Panc1 (cell line): Measurements from ENCODE around the gene CHST9.

Source experiments
- SIN3A ChIP-seq: IDR thresholded peaks from 2 replicates; pipeline ENCODE4 v1.6.1; 2012; ENCODE audit warnings: low read depth, mild to moderate bottlenecking, low read length, moderate library complexity, borderline replicate concordance; ENCODE audit not compliant: insufficient read depth
- TF ChIP-seq, protein P1 (sequence below), 2 experiments: IDR thresholded peaks; 2 replicates each; pipeline ENCODE4 v1.6.1; 2011 to 2012; ENCODE audit warnings: low read depth in 2 of 2, control low read depth in 1 of 2, low read length in 1 of 2, mild to moderate bottlenecking in 1 of 2, moderate library complexity in 1 of 2; ENCODE audit not compliant: insufficient read depth in 1 of 2

DNA sequence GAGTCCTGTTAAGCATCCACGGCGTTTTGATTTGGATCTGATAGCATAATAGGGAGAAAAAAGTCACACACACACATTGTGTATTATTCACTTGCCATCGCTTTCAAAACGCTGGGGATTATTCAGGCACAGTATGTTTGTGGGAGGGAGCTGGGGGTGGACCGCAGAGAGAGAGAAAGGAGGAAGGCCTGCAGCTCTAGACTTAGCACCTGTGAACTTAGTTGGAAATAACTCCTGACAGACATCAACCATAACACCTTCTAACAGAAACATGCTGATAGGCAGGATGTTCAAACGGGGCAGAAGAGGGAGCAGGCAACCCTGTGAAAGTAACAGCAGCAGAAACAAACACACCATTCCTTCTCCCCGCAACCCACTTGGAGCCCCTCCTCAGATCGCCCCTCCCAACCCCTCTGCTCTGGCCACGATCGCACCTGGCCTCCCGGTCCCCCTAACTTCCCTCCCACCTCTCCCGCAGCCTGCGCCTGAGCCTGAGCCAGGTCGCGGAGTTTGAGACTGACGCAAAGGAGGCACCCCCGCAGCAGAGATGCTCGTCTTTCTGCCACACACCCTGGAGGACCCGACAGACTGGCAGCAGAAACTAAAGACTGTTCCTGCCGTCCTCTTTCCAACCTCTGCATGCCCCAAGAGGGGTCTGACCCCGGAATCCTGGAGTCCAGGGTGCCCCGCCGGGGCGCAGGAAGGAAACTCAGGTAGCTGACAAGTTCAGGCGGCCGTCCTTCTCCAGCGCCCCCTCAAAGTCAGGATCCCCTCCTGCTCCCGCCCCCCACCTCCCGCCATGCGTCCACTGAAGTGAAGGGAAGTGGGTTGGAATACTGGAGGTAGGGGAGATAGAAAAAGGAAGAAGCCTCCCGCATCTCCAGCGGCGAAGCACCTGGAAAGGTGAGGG, 738 bp downstream of the CHST9 start:
- TF ChIP-seq, protein P1, sequence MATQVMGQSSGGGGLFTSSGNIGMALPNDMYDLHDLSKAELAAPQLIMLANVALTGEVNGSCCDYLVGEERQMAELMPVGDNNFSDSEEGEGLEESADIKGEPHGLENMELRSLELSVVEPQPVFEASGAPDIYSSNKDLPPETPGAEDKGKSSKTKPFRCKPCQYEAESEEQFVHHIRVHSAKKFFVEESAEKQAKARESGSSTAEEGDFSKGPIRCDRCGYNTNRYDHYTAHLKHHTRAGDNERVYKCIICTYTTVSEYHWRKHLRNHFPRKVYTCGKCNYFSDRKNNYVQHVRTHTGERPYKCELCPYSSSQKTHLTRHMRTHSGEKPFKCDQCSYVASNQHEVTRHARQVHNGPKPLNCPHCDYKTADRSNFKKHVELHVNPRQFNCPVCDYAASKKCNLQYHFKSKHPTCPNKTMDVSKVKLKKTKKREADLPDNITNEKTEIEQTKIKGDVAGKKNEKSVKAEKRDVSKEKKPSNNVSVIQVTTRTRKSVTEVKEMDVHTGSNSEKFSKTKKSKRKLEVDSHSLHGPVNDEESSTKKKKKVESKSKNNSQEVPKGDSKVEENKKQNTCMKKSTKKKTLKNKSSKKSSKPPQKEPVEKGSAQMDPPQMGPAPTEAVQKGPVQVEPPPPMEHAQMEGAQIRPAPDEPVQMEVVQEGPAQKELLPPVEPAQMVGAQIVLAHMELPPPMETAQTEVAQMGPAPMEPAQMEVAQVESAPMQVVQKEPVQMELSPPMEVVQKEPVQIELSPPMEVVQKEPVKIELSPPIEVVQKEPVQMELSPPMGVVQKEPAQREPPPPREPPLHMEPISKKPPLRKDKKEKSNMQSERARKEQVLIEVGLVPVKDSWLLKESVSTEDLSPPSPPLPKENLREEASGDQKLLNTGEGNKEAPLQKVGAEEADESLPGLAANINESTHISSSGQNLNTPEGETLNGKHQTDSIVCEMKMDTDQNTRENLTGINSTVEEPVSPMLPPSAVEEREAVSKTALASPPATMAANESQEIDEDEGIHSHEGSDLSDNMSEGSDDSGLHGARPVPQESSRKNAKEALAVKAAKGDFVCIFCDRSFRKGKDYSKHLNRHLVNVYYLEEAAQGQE (IDR thresholded peaks at IDR 0.05; ENCODE audit: insufficient read depth in 1 of 2, low read depth in 2 of 2, low read length in 1 of 2) = no peak
- no peak for TF ChIP-seq SIN3A
